ENCODE measurements around the gene ABLIM2. TPM values are rescaled to one million over a fixed set of nuclear protein-coding genes. Genes with fewer than 3 reads are reported as not detected.

Gene ABLIM2
- total and polyA plus RNA-seq, 10 of the 15 experiments (the other 5 are each of a cell fraction or from before 2014, with no cell fraction given) = 0.03 to 0.15 (median 0.05) TPM; not detected in 7

GRCh38 chr4:8156617-8157016, 2.0 kb downstream of the ABLIM2 start (continued):
- no peak for TF ChIP-seq RELB (IDR thresholded peaks at IDR 0.05; ENCODE audit: low read depth)
- TF ChIP-seq EP300 (IDR thresholded peaks at IDR 0.05; ENCODE audit: borderline replicate concordance in 1 of 2, control insufficient read depth in 1 of 2, low read depth in 2 of 2, low read length in 2 of 2) = no peak
- no peak for TF ChIP-seq ZSCAN29 (IDR thresholded peaks at IDR 0.05)
- TF ChIP-seq CBX3 (IDR thresholded peaks at IDR 0.05; ENCODE audit: borderline replicate concordance, low read depth) = no peak
- no peak for TF ChIP-seq MYB (IDR thresholded peaks at IDR 0.05; ENCODE audit: borderline replicate concordance, low read depth, low read length)

GRCh38 chr4:8155660-8156421, 2.8 kb downstream of the ABLIM2 start:
- intact Hi-C loops (cut with micrococcal nuclease; ENCODE audit: unreplicated experiment) (no loop called here), in situ Hi-C loops (cut with MboI) (no loop called here)
- no TSS peak for BruUV-seq (replicated peaks)
- no peak for FAIRE-seq
- Histone ChIP-seq H3K79me2 (ENCODE audit: control insufficient read depth, insufficient read depth, low read length) (no peaks in the 10 kb centered on the region; the same call in 1 of the 2 replicates), H3K27ac (ENCODE audit: control insufficient read depth, insufficient read depth) (no peak overlapping the region), H3K4me1 (ENCODE audit: control insufficient read depth, insufficient read depth, low read length) (peaks cover 5% of the 10 kb centered on the region), H3K9ac (ENCODE audit: control insufficient read depth, insufficient read depth, low read length) (no peak overlapping the region), H4K20me1 (ENCODE audit: control insufficient read depth, insufficient read depth) (no peaks in the 10 kb centered on the region), H3K36me3 (ENCODE audit: control insufficient read depth in 2 of 2, insufficient read depth in 2 of 2, low read length in 1 of 2) (no peaks in the 10 kb centered on the region), H2AFZ (ENCODE audit: control insufficient read depth, low read depth, low read length) (no peak overlapping the region), H3K4me2 (ENCODE audit: control insufficient read depth, insufficient read depth) (no peak overlapping the region), H3K4me3 (no peak overlapping the region), H3K27me3 (replicated peaks in 1 of 2; ENCODE audit: control insufficient read depth in 2 of 2, insufficient read depth in 2 of 2, low read length in 1 of 2) (no peaks in the 10 kb centered on the region), H3K9me3 (replicated peaks; ENCODE audit: control insufficient read depth, insufficient read depth, low read length) (no peaks in the 10 kb centered on the region)
- CTCF ChIA-PET = no interaction called here
- RAD21 ChIA-PET (ENCODE audit: unreplicated experiment) = no interaction called here
- WGBS (ENCODE audit: insufficient coverage, insufficient replicate concordance, low lambda C conversion rate, missing lambda C conversion rate) = 35% methylated on average over 13 of the region's 14 CpGs
- SMC1A ChIA-PET (ENCODE audit: uncharacterized antibody, unreplicated experiment) = no interaction called here
- POLR2A ChIA-PET = no interaction called here
- DNase-seq (ENCODE audit: low read depth, low spot score) = no peak
- no peak for ATAC-seq
- TF ChIP-seq POU2F2 (IDR thresholded peaks at IDR 0.05; ENCODE audit: borderline replicate concordance, low read depth, low read length) = no peak
- no peak for TF ChIP-seq ZNF592 (IDR thresholded peaks at IDR 0.05)
- no peak for TF ChIP-seq TARDBP (IDR thresholded peaks at IDR 0.05; ENCODE audit: borderline replicate concordance)
- no peak for TF ChIP-seq LARP7 (IDR thresholded peaks at IDR 0.05)
- no peak for TF ChIP-seq FOXM1 (IDR thresholded peaks at IDR 0.05; ENCODE audit: low read depth, low read length)
- no peak for TF ChIP-seq ELK1 (IDR thresholded peaks at IDR 0.05; ENCODE audit: low read depth, low read length)
- no peak for TF ChIP-seq TBL1XR1 (IDR thresholded peaks at IDR 0.05; ENCODE audit: low read depth, low read length)
- no peak for TF ChIP-seq ATF2 (IDR thresholded peaks at IDR 0.05; ENCODE audit: low read length)
- no peak for TF ChIP-seq CHD2 (IDR thresholded peaks at IDR 0.05; ENCODE audit: borderline replicate concordance, low read depth, low read length)
